AG09309 (cell line): ENCODE measurements around the gene MGME1.

Source experiments
- DNase-seq: peaks from one replicate; pipeline ENCODE4 v3.0.0-alpha.2; 2010; ENCODE audit warnings: low read depth
- H3K4me3 ChIP-seq: 2 replicates; pipeline ENCODE4 v1.5.1; 2011; ENCODE audit warnings: mild to moderate bottlenecking, low read depth, low read length, moderate library complexity; ENCODE audit not compliant: control insufficient read depth
- CTCF ChIP-seq: IDR thresholded peaks from 2 replicates; pipeline ENCODE4 v1.5.1; 2011; ENCODE audit warnings: mild to moderate bottlenecking, low read depth, low read length, inconsistent platforms; ENCODE audit not compliant: insufficient read depth, control insufficient read depth; ENCODE audit errors: missing control alignments

Gene MGME1

GRCh38 chr20:18030020-18030419, 61.2 kb downstream of the MGME1 start:
- TF ChIP-seq CTCF, result no peak
- DNase-seq, result no peak

GRCh38 chr20:18031050-18031449, 62.2 kb downstream of the MGME1 start:
- H3K4me3 ChIP-seq, result no peak overlapping the region
- TF ChIP-seq CTCF, result no peak
- DNase-seq, result no peak

More at GRCh38 chr20:18030020-18030419, 61.2 kb downstream of the MGME1 start:
- no peak overlapping the region for H3K4me3 ChIP-seq

- no peak for DNase-seq
- no peak for TF ChIP-seq CTCF
- H3K4me3 ChIP-seq, result no peak overlapping the region
Observed at GRCh38 chr20:18031888-18032509, 63.2 kb downstream of the MGME1 start.

GRCh38 chr20:18032977-18033892, 64.4 kb downstream of the MGME1 start:
- TF ChIP-seq CTCF, result no peak
- DNase-seq, result no peak
- no peak overlapping the region for H3K4me3 ChIP-seq

- no peak for TF ChIP-seq CTCF
- H3K4me3 ChIP-seq, result no peak overlapping the region
- no peak for DNase-seq
Observed at GRCh38 chr20:18034039-18034438, 65.2 kb downstream of the MGME1 start.

- no peak for DNase-seq
- TF ChIP-seq CTCF, result no peak
- H3K4me3 ChIP-seq, result no peak overlapping the region
Observed at GRCh38 chr20:18039063-18039462, 70.2 kb downstream of the MGME1 start.
